ENCODE measurements around the gene HM13. TPM values are rescaled to one million over a fixed set of nuclear protein-coding genes. Genes with fewer than 3 reads are reported as not detected.
"Not testable (repeated sequence)": the region's sequence is repeated elsewhere in the genome, so short reads cannot be mapped to it uniquely, and the experiment has no call there.

HM13 gene
- total and polyA plus RNA-seq, 10 donors = 62.1 to 122 (median 103) TPM

DNA sequence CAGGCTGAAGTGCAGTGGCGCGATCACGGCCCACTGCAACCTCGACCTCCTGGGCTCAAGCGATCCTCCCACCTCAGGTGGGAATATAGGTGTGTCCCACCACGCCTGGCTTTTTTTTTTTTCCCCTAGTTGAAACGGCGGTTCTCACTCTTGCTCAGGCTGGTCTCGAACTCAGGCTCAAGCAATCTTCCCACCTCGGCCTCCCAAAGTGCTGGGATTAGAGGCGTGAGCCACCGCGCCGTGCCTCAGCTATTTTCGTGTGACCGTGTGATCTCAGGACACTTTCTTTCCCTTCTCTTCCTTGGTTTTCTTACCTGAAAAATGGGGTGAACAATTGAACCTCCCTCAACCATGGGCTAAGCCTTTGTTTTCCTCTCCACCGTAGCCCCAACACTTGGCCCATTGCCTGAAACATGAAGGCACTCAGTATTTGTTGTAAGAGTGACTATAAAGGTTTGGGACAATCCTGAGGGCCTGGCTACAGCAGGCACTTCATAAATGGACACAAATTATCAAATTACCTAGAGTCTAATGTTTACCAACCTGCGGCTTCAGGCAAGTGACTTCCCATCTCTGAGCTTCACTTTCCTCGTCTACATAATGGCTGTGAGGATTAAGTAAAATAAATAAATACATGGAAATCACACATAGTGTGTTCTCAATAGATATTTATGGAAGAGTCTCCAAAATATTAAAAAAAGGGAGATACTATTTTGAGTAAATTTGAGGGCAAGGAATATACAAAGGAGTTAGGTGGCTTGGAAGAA lies 59.5 kb downstream of the HM13 start:
- intact Hi-C loops (cut with DNase I; ENCODE audit: low total_unique reads) = no loop called here
- Histone ChIP-seq H3K27me3 (replicated peaks in 1 of 7) (no peaks in the 10 kb centered on the region), H3K4me1 (peaks cover 9 to 49% (median 36%) of the 10 kb centered on the region in 6 donors)

DNA sequence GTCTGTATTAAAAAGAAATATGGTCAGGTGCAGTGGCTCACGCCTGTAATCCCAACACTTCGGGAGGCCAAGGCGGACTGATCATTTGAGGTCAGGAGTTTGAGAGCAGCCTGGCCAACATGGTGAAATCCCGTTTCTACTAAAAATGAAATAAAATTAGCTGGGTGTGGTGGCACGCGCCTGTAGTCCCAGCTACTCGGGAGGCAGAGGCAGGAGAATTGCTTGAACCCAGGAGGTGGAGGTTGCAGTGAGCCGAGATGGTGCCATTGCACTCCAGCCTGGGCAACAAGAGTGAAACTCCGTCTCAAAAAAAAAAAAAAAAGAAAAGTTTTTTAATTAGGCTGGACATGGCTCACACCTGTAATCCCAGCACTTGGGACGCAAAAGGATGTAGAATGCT lies 60.7 kb downstream of the HM13 start:
- 93 to 97% (median 95%) methylated on average over 9 to 10 of the region's 10 CpGs for WGBS, 5 donors
- H3K27me3 ChIP-seq (replicated peaks in 1 of 7); H3K9me3 ChIP-seq; intact Hi-C loops (cut with DNase I; ENCODE audit: low total_unique reads); DNase-seq; H3K4me3 ChIP-seq; H3K27ac ChIP-seq: not testable (repeated sequence)
- Histone ChIP-seq H3K36me3 (peaks cover 0 to 12% (median 0%) of the 10 kb centered on the region in 6 donors), H3K4me1 (peaks cover 9 to 37% (median 25%) of the 10 kb centered on the region in 6 donors)

More for the DNA sequence above, 59.5 kb downstream of the HM13 start:
- H3K4me3 ChIP-seq = peak overlapping the region; percentile 22 to 74 (median 50)
- peaks cover 0 to 24% (median 0%) of the 10 kb centered on the region in 6 donors for H3K36me3 ChIP-seq
- no peak for TF ChIP-seq POLR2A (IDR thresholded peaks at IDR 0.05)
- no peak for TF ChIP-seq CTCF (IDR thresholded peaks at IDR 0.05 in 8 of 11, conservative IDR thresholded peaks at IDR 0.05 in 3 of 11)
- no peak for TF ChIP-seq POLR2AphosphoS5 (IDR thresholded peaks at IDR 0.05)
- peak overlapping the region; percentile 80 to 97 (median 94) for H3K27ac ChIP-seq
- peak; percentile 77 for DNase-seq
- 24 to 34% (median 31%) methylated on average over 19 of the region's 19 CpGs for WGBS, 5 donors
- no peaks in the 10 kb centered on the region for H3K9me3 ChIP-seq

GRCh38 chr20:31576751-31577150 lies 62.5 kb downstream of the HM13 start:
- TF ChIP-seq POLR2AphosphoS5 (IDR thresholded peaks at IDR 0.05) = no peak
- TF ChIP-seq CTCF (IDR thresholded peaks at IDR 0.05 in 8 of 11, conservative IDR thresholded peaks at IDR 0.05 in 3 of 11) = no peak
- TF ChIP-seq POLR2A (IDR thresholded peaks at IDR 0.05) = no peak
- WGBS, 5 donors = 57 to 92% (median 90%) methylated on average over 1 to 2 of the region's 2 CpGs
- peaks cover 9 to 26% (median 22%) of the 10 kb centered on the region in 6 donors for H3K4me1 ChIP-seq
- intact Hi-C loops (cut with DNase I; ENCODE audit: low total_unique reads) = no loop called here
- no peaks in the 10 kb centered on the region for H3K27me3 ChIP-seq (replicated peaks in 1 of 7)
- DNase-seq = no peak
- H3K4me3 ChIP-seq = no peak overlapping the region
- H3K27ac ChIP-seq = no peak overlapping the region
- no peaks in the 10 kb centered on the region for H3K36me3 ChIP-seq
- no peaks in the 10 kb centered on the region for H3K9me3 ChIP-seq

GRCh38 chr20:31577194-31577593 lies 63.0 kb downstream of the HM13 start:
- WGBS, 5 donors = 87 to 98% (median 94%) methylated on average over 8 to 9 of the region's 9 CpGs

More at GRCh38 chr20:31577194-31577593, 63.0 kb downstream of the HM13 start:
- Histone ChIP-seq H3K4me1 (peaks cover 5 to 22% (median 18%) of the 10 kb centered on the region in 6 donors), H3K27ac (no peak overlapping the region), H3K4me3 (no peak overlapping the region), H3K27me3 (replicated peaks in 1 of 7) (no peaks in the 10 kb centered on the region), H3K9me3 (no peaks in the 10 kb centered on the region), H3K36me3 (no peaks in the 10 kb centered on the region)
- DNase-seq = no peak
- intact Hi-C loops (cut with DNase I; ENCODE audit: low total_unique reads) = no loop called here
- TF ChIP-seq CTCF (IDR thresholded peaks at IDR 0.05 in 8 of 11, conservative IDR thresholded peaks at IDR 0.05 in 3 of 11) (no peak), POLR2A (IDR thresholded peaks at IDR 0.05) (no peak), POLR2AphosphoS5 (IDR thresholded peaks at IDR 0.05) (no peak)
